ENCODE measurements around the gene AMN1. TPM values are rescaled to one million over a fixed set of nuclear protein-coding genes. Genes with fewer than 3 reads are reported as not detected.

The AMN1 gene
- total RNA-seq, 1 donor from 2014 or later: 3.1 TPM

GRCh38 chr12:31659087-31659942, 69.5 kb downstream of the AMN1 start, which contains the start of gene ETFBKMT:
TSS of gene ETFBKMT (plus strand) at chr12:31659688. CDS start at chr12:31661954, 2,266 bp downstream.
- DNase-seq (ENCODE audit: low spot score): peak; percentile 95
- H3K27ac Mint-ChIP-seq: peak within 1 kb of the TSS; percentile 97
- H3K4me3 Mint-ChIP-seq: peak within 1 kb of the TSS; percentile 94
- intact Hi-C loops (cut with micrococcal nuclease): loop anchor here (1.0 to 10.0 kb wide), 12 partner anchors 70 to 1096 kb away; partner anchors contain the start of genes AMN1, BICD1, DDX11 and DNM1L
- no peaks in the 10 kb centered on the region for H3K9me3 Mint-ChIP-seq
- no peaks in the 10 kb centered on the region for H3K27me3 Mint-ChIP-seq (ENCODE audit: insufficient read depth)
- no peaks in the 10 kb centered on the region for H3K36me3 Mint-ChIP-seq (ENCODE audit: low read depth)
- H3K4me1 Mint-ChIP-seq (ENCODE audit: low read depth): peaks cover 11% of the 10 kb centered on the region

GRCh38 chr12:31658471-31659086, 70.2 kb downstream of the AMN1 start:
- intact Hi-C loops (cut with micrococcal nuclease): loop anchor here (1.0 to 10.0 kb wide), 12 partner anchors 71 to 1097 kb away; partner anchors contain the start of genes AMN1, BICD1, DDX11 and DNM1L
- Mint-ChIP-seq H3K27ac (peak overlapping the region; percentile 97), H3K9me3 (no peaks in the 10 kb centered on the region)

GRCh38 chr12:31655792-31656191, 73.0 kb downstream of the AMN1 start:
- no peak overlapping the region for H3K4me3 Mint-ChIP-seq
- H3K9me3 Mint-ChIP-seq: no peaks in the 10 kb centered on the region
- H3K27ac Mint-ChIP-seq: no peak overlapping the region
- DNase-seq (ENCODE audit: low spot score): no peak
- intact Hi-C loops (cut with micrococcal nuclease): loop anchor here (5.0 to 10.0 kb wide), 2 partner anchors 581 to 947 kb away; partner anchors contain the start of gene DDX11
- no peaks in the 10 kb centered on the region for H3K36me3 Mint-ChIP-seq (ENCODE audit: low read depth)
- H3K4me1 Mint-ChIP-seq (ENCODE audit: low read depth): peaks cover 19% of the 10 kb centered on the region
- H3K27me3 Mint-ChIP-seq (ENCODE audit: insufficient read depth): no peaks in the 10 kb centered on the region

More at GRCh38 chr12:31658471-31659086, 70.2 kb downstream of the AMN1 start:
- peaks cover 11% of the 10 kb centered on the region for H3K4me1 Mint-ChIP-seq (ENCODE audit: low read depth)
- H3K4me3 Mint-ChIP-seq: peak overlapping the region; percentile 94
- no peaks in the 10 kb centered on the region for H3K27me3 Mint-ChIP-seq (ENCODE audit: insufficient read depth)
- H3K36me3 Mint-ChIP-seq (ENCODE audit: low read depth): no peaks in the 10 kb centered on the region
- no peak for DNase-seq (ENCODE audit: low spot score)

- no peak for DNase-seq (ENCODE audit: low spot score)
- intact Hi-C loops (cut with micrococcal nuclease): loop anchor here (5.0 to 10.0 kb wide), 2 partner anchors 580 to 947 kb away; partner anchors contain the start of gene DDX11
- Mint-ChIP-seq H3K27me3 (ENCODE audit: insufficient read depth) (no peaks in the 10 kb centered on the region), H3K4me1 (ENCODE audit: low read depth) (peaks cover 19% of the 10 kb centered on the region), H3K27ac (no peak overlapping the region), H3K9me3 (no peaks in the 10 kb centered on the region), H3K36me3 (ENCODE audit: low read depth) (no peaks in the 10 kb centered on the region), H3K4me3 (no peak overlapping the region)
Observed at GRCh38 chr12:31655208-31655607, 73.6 kb downstream of the AMN1 start.

GRCh38 chr12:31651893-31652521, 76.8 kb downstream of the AMN1 start:
- H3K27me3 Mint-ChIP-seq (ENCODE audit: insufficient read depth): peaks cover under 1% of the 10 kb centered on the region
- no peak overlapping the region for H3K4me3 Mint-ChIP-seq
- intact Hi-C loops (cut with micrococcal nuclease): loop anchor here (10.0 kb wide), 1 partner anchor 577 kb away; the partner anchor contains the start of gene DDX11
- H3K9me3 Mint-ChIP-seq: no peaks in the 10 kb centered on the region
- no peaks in the 10 kb centered on the region for H3K36me3 Mint-ChIP-seq (ENCODE audit: low read depth)
- DNase-seq (ENCODE audit: low spot score): no peak
- H3K4me1 Mint-ChIP-seq (ENCODE audit: low read depth): peaks cover 13% of the 10 kb centered on the region
- no peak overlapping the region for H3K27ac Mint-ChIP-seq

GRCh38 chr12:31650918-31651317, 77.9 kb downstream of the AMN1 start:
- Mint-ChIP-seq H3K9me3 (no peaks in the 10 kb centered on the region), H3K27me3 (ENCODE audit: insufficient read depth) (peaks cover 2% of the 10 kb centered on the region), H3K36me3 (ENCODE audit: low read depth) (no peaks in the 10 kb centered on the region), H3K27ac (no peak overlapping the region), H3K4me3 (no peak overlapping the region), H3K4me1 (ENCODE audit: low read depth) (peaks cover 13% of the 10 kb centered on the region)
- no peak for DNase-seq (ENCODE audit: low spot score)
- intact Hi-C loops (cut with micrococcal nuclease): loop anchor here (10.0 kb wide), 1 partner anchor 576 kb away; the partner anchor contains the start of gene DDX11

- Mint-ChIP-seq H3K27me3 (ENCODE audit: insufficient read depth) (peaks cover 2% of the 10 kb centered on the region), H3K9me3 (no peaks in the 10 kb centered on the region), H3K4me1 (ENCODE audit: low read depth) (no peaks in the 10 kb centered on the region), H3K36me3 (ENCODE audit: low read depth) (no peaks in the 10 kb centered on the region), H3K27ac (no peak overlapping the region), H3K4me3 (no peak overlapping the region)
- intact Hi-C loops (cut with micrococcal nuclease): no loop called here
- DNase-seq (ENCODE audit: low spot score): no peak
Observed at GRCh38 chr12:31647086-31647491, 81.7 kb downstream of the AMN1 start.

- intact Hi-C loops (cut with micrococcal nuclease): no loop called here
- H3K4me3 Mint-ChIP-seq: no peak overlapping the region
Observed at GRCh38 chr12:31645924-31646323, 82.9 kb downstream of the AMN1 start.

GRCh38 chr12:31644536-31644935, 84.3 kb downstream of the AMN1 start:
- intact Hi-C loops (cut with micrococcal nuclease): no loop called here
- H3K9me3 Mint-ChIP-seq: no peaks in the 10 kb centered on the region
- no peak for DNase-seq (ENCODE audit: low spot score)
- H3K27ac Mint-ChIP-seq: no peak overlapping the region
- H3K4me3 Mint-ChIP-seq: no peak overlapping the region
- H3K27me3 Mint-ChIP-seq (ENCODE audit: insufficient read depth): peaks cover 4% of the 10 kb centered on the region
- no peaks in the 10 kb centered on the region for H3K36me3 Mint-ChIP-seq (ENCODE audit: low read depth)
- H3K4me1 Mint-ChIP-seq (ENCODE audit: low read depth): no peaks in the 10 kb centered on the region

More at GRCh38 chr12:31645924-31646323, 82.9 kb downstream of the AMN1 start:
- Mint-ChIP-seq H3K27ac (no peak overlapping the region), H3K27me3 (ENCODE audit: insufficient read depth) (peaks cover 2% of the 10 kb centered on the region), H3K9me3 (no peaks in the 10 kb centered on the region), H3K36me3 (ENCODE audit: low read depth) (no peaks in the 10 kb centered on the region), H3K4me1 (ENCODE audit: low read depth) (no peaks in the 10 kb centered on the region)
- no peak for DNase-seq (ENCODE audit: low spot score)

GRCh38 chr12:31641509-31642090, 87.2 kb downstream of the AMN1 start:
- intact Hi-C loops (cut with micrococcal nuclease): no loop called here
- Mint-ChIP-seq H3K27me3 (ENCODE audit: insufficient read depth) (peaks cover 1% of the 10 kb centered on the region), H3K36me3 (ENCODE audit: low read depth) (no peaks in the 10 kb centered on the region), H3K4me3 (no peak overlapping the region), H3K9me3 (no peaks in the 10 kb centered on the region), H3K27ac (no peak overlapping the region), H3K4me1 (ENCODE audit: low read depth) (no peaks in the 10 kb centered on the region)
- no peak for DNase-seq (ENCODE audit: low spot score)

- no peak overlapping the region for H3K4me3 Mint-ChIP-seq
- H3K27me3 Mint-ChIP-seq (ENCODE audit: insufficient read depth): peaks cover 4% of the 10 kb centered on the region
- no peaks in the 10 kb centered on the region for H3K9me3 Mint-ChIP-seq
- no peak for DNase-seq (ENCODE audit: low spot score)
- H3K36me3 Mint-ChIP-seq (ENCODE audit: low read depth): no peaks in the 10 kb centered on the region
- H3K27ac Mint-ChIP-seq: no peak overlapping the region
- no peaks in the 10 kb centered on the region for H3K4me1 Mint-ChIP-seq (ENCODE audit: low read depth)
- intact Hi-C loops (cut with micrococcal nuclease): no loop called here
Observed at GRCh38 chr12:31634620-31635019, 94.2 kb downstream of the AMN1 start.

GRCh38 chr12:31633464-31633863, 95.4 kb downstream of the AMN1 start:
- Mint-ChIP-seq H3K27ac (no peak overlapping the region), H3K36me3 (ENCODE audit: low read depth) (no peaks in the 10 kb centered on the region), H3K4me3 (no peak overlapping the region), H3K4me1 (ENCODE audit: low read depth) (no peaks in the 10 kb centered on the region), H3K9me3 (no peaks in the 10 kb centered on the region), H3K27me3 (ENCODE audit: insufficient read depth) (peaks cover 4% of the 10 kb centered on the region)
- DNase-seq (ENCODE audit: low spot score): no peak
- intact Hi-C loops (cut with micrococcal nuclease): no loop called here

Measured in activated T-helper 1 cell treated with anti-CD3 and anti-CD28 coated beads, Interleukin-12 subunit alpha, Interleukin-12 subunit beta, Interleukin-2, Interleukin-4 antibody, amounts not matched to agents 30 ng/mL and 10 ng/mL and 1 ng/mL, durations not matched to agents 14 hours and 24 hours and 36 hours (primary cell).